ENCODE data around the gene NEIL1. TPM values are rescaled to one million over a fixed set of nuclear protein-coding genes. Genes with fewer than 3 reads are reported as not detected.
"Not testable (repeated sequence)": the region's sequence is repeated elsewhere in the genome, so short reads cannot be mapped to it uniquely, and the experiment has no call there.

NEIL1 gene
- total and polyA plus RNA-seq, 3 experiments from 2014 or later = 2.0 to 2.9 (median 2.3) TPM

DNA sequence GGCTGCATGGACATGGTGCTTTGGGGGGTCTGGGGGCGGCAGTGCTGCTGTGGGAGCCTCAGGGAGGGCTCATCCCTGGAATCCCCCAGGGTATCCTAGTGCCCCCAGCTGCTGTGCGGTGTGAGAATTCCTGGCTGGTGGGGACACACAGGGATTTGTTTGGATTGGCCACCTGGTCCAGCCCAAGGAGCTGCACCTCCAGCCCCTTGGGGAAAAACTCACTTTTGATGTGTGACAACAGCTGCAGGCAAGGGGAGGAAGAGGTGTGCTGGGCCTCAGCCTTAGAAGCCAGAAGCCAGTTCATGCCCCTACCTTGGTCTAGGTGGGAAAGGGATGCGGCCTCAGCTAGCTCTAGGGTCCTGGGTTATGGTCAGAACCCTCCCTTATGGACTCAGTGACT lies 19.3 kb upstream of the NEIL1 start:
- Histone ChIP-seq H3K4me1 (ENCODE audit: insufficient read depth, low read length) (no peaks in the 10 kb centered on the region), H3K27me3 (ENCODE audit: insufficient read depth, low read length, poor library complexity, severe bottlenecking) (no peaks in the 10 kb centered on the region), H3K4me3 (ENCODE audit: low read length) (no peak overlapping the region), H3K27ac (ENCODE audit: low read depth, low read length) (no peak overlapping the region), H3K9me3 (ENCODE audit: low read length) (no peaks in the 10 kb centered on the region), H3K36me3 (ENCODE audit: insufficient read depth, low read length) (no peaks in the 10 kb centered on the region)
- ChIA-PET CTCF (interaction anchor here (1.2 kb wide), 1 partner anchor 40 kb away, joined by 3 read pairs; no protein-coding TSS in a partner anchor), POLR2A (no interaction called here)
- Mint-ChIP-seq H3K36me3 (no peaks in the 10 kb centered on the region), H3K4me1 (no peaks in the 10 kb centered on the region), H3K9me3 (no peaks in the 10 kb centered on the region), H3K4me3 (no peak overlapping the region), H3K27me3 (peaks cover 0 to 8% of the 10 kb centered on the region in 2 donors), H3K27ac (no peak overlapping the region)
- no peak for DNase-seq

DNA sequence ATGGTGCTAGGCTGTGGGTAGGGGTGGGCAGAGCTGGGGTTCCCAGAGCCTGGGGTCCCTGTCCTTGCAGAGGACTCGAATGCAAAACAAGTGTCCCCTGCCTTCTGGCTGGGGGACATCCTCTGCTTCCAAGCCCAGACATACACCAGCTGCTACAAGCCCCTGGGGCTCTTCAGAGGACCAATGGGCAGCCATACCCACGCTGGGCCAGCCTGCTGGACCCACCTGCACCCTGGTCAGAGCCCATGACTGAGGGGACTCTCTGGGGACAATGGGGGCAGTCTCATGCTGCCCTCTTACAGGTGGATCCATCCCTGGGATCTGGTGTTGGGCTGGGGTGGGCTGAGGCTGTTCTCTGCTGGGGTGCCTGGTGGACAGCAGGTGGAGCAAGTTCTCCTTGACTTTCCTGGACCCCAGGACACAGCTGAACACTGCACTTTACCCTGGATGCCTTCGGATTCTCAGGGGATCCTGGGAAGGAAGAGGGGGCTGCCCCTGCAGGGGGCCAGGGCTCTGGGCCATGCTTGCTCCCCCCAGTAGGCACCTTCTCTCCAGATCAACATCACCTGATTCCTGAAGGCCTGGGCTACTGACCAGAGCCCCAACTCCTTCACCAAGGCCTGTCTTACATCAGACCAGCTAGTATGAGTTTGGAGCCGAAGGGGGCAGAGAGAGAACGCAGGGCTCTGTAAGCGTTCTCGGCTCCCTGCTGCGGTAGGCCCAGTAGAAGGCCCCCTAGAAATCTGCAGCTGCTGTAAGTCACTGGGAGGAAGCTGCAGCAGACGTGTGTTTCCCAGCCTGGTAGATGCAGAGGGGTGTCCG lies 18.1 kb upstream of the NEIL1 start:
- H3K4me1 ChIP-seq (ENCODE audit: insufficient read depth, low read length) = no peaks in the 10 kb centered on the region
- Mint-ChIP-seq H3K4me1 (no peaks in the 10 kb centered on the region), H3K9me3 (no peaks in the 10 kb centered on the region), H3K4me3 (no peak overlapping the region), H3K27me3 (peaks cover 0 to 8% of the 10 kb centered on the region in 2 donors), H3K36me3 (no peaks in the 10 kb centered on the region), H3K27ac (no peak overlapping the region)
- H3K4me3 ChIP-seq (ENCODE audit: low read length) = no peak overlapping the region
- H3K9me3 ChIP-seq (ENCODE audit: low read length) = no peaks in the 10 kb centered on the region
- DNase-seq = no peak
- H3K27ac ChIP-seq (ENCODE audit: low read depth, low read length) = no peak overlapping the region
- no peaks in the 10 kb centered on the region for H3K27me3 ChIP-seq (ENCODE audit: insufficient read depth, low read length, poor library complexity, severe bottlenecking)
- CTCF ChIA-PET = no interaction called here
- no peaks in the 10 kb centered on the region for H3K36me3 ChIP-seq (ENCODE audit: insufficient read depth, low read length)
- POLR2A ChIA-PET = no interaction called here

DNA sequence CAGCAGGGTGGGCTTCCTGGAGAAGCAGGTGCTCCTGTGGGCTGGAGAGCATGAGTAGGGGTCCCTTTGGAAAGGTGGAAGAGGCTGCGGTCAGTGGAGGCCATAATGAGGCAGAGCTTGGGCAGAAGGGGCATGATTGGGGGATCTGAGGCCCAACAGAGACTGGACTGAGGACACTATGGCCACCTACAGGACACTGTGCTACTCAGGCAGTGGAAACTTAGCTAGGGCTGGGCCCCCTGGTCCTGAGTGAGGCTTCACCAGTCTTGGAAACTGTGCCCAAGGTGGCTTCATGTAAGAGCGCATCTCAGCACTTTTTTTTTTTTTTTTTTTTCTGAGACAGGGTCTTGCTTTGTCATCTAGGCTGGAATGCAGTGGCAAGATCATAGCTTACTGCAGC lies 17.3 kb upstream of the NEIL1 start:
- CTCF ChIA-PET = no interaction called here
- Mint-ChIP-seq H3K4me3 (peak overlapping the region in 1 of 7 donors; percentile 37), H3K27me3 (peaks cover 0 to 5% of the 10 kb centered on the region in 2 donors), H3K27ac (no peak overlapping the region), H3K36me3 (no peaks in the 10 kb centered on the region), H3K4me1 (no peaks in the 10 kb centered on the region), H3K9me3 (no peaks in the 10 kb centered on the region)
- Histone ChIP-seq H3K27me3 (ENCODE audit: insufficient read depth, low read length, poor library complexity, severe bottlenecking) (no peaks in the 10 kb centered on the region), H3K36me3 (ENCODE audit: insufficient read depth, low read length) (no peaks in the 10 kb centered on the region), H3K4me1 (ENCODE audit: insufficient read depth, low read length) (no peaks in the 10 kb centered on the region), H3K27ac (ENCODE audit: low read depth, low read length) (no peak overlapping the region), H3K9me3 (ENCODE audit: low read length) (no peaks in the 10 kb centered on the region), H3K4me3 (ENCODE audit: low read length) (no peak overlapping the region)
- no peak for DNase-seq
- POLR2A ChIA-PET = interaction anchor here (0.6 kb wide), 1 partner anchor 13 kb away, joined by 3 read pairs; no protein-coding TSS in a partner anchor

DNA sequence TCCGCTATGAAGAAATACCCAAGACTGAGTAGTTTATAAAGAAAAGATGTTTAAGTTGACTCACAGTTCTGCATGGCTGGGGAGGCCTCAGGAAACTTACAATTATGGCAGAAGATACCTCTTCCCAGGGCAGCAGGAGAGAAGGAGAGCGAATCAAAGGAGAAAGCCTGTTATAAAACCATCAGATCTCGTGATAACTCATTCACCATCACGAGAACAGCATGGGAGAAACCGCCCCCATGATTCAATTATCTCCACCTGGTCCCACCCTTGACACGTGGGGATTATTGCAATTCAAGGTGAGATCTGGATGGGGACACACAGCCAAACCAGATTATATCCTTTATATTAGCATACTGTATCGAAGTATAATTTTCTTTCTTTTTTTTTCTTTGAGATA lies 14.7 kb upstream of the NEIL1 start:
- POLR2A ChIA-PET = not testable (repeated sequence)

DNA sequence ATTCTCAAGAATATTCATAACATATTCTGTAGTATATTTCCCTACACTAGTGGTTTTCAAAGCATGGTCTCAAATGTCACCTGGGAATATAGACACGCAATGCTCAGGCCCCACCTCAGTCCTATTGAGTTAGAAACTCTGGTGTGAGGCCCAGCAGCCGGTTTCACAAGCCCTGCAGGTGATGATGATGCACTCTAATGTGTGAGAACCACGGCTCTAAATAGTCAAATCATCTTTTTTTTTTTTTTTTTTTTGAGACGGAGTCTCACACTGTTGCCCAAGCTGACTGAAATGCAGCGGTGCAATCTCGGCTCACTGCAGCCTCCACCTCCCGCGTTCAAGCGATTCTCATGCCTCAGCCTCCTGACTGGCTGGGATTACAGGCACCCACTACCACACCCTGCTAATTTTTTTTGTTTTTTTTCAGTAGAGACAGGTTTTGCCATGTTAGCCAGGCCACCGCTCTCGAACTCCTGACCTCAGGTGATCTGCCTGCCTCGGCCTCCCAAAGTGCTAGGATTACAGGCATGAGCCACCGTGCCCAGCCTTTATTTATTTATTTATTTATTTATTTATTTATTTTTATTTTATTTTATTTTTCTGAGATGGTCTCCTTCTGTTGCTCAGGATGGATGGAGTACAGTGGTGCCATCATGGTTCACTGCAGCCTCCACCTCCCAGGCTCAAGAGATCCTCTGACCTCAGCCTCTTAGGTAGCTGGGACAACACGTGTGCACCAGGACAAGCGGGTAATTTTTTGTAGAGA lies 13.0 kb upstream of the NEIL1 start:
- H3K27ac Mint-ChIP-seq; H3K27me3 Mint-ChIP-seq; H3K4me3 ChIP-seq (ENCODE audit: low read length); H3K27me3 ChIP-seq (ENCODE audit: insufficient read depth, low read length, poor library complexity, severe bottlenecking); DNase-seq; H3K36me3 Mint-ChIP-seq; H3K27ac ChIP-seq (ENCODE audit: low read depth, low read length); POLR2A ChIA-PET; CTCF ChIA-PET; H3K9me3 ChIP-seq (ENCODE audit: low read length); H3K9me3 Mint-ChIP-seq; H3K36me3 ChIP-seq (ENCODE audit: insufficient read depth, low read length): not testable (repeated sequence)
- peaks cover 14% of the 10 kb centered on the region for H3K4me1 ChIP-seq (ENCODE audit: insufficient read depth, low read length)
- peaks cover 19 to 25% (median 22%) of the 10 kb centered on the region in 3 donors for H3K4me1 Mint-ChIP-seq
- peak overlapping the region in 1 of 7 donors; percentile 13 for H3K4me3 Mint-ChIP-seq

More for the DNA sequence above, 14.7 kb upstream of the NEIL1 start:
- DNase-seq; H3K27me3 Mint-ChIP-seq; H3K9me3 ChIP-seq (ENCODE audit: low read length); H3K36me3 ChIP-seq (ENCODE audit: insufficient read depth, low read length); H3K4me3 ChIP-seq (ENCODE audit: low read length); H3K27me3 ChIP-seq (ENCODE audit: insufficient read depth, low read length, poor library complexity, severe bottlenecking); H3K9me3 Mint-ChIP-seq; H3K27ac ChIP-seq (ENCODE audit: low read depth, low read length); H3K36me3 Mint-ChIP-seq; H3K27ac Mint-ChIP-seq; CTCF ChIA-PET: not testable (repeated sequence)
- H3K4me1 Mint-ChIP-seq = peaks cover 18 to 21% (median 20%) of the 10 kb centered on the region in 3 donors
- H3K4me1 ChIP-seq (ENCODE audit: insufficient read depth, low read length) = peaks cover 14% of the 10 kb centered on the region
- peak overlapping the region in 1 of 7 donors; percentile 3 for H3K4me3 Mint-ChIP-seq

DNA sequence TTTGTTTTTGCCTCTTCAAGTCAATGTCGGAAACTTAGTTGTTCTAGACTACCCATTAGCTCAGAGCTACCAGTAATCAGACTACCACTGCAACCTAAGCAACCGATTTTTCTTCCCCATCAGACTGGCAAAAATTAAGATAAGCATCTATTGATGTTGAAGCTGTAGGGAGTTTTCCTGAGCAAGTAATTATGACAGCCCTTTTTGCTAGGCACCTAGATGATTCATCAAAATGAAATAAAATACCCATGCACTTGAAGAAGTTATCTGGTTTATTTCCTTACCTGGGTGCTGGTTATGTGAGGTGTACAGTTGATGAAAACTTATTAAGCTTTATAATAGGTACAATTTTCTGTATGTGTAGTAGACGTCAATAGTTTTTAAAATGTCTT lies 11.5 kb upstream of the NEIL1 start:
- CTCF ChIA-PET = interaction anchor here (1.6 kb wide), 1 partner anchor 32 kb away, joined by 4 read pairs; no protein-coding TSS in a partner anchor
- DNase-seq = no peak
- peak overlapping the region; percentile 74 for H3K4me3 ChIP-seq (ENCODE audit: low read length)
- peaks cover 14% of the 10 kb centered on the region for H3K4me1 ChIP-seq (ENCODE audit: insufficient read depth, low read length)
- H3K27me3 ChIP-seq (ENCODE audit: insufficient read depth, low read length, poor library complexity, severe bottlenecking) = no peaks in the 10 kb centered on the region
- no peaks in the 10 kb centered on the region for H3K36me3 ChIP-seq (ENCODE audit: insufficient read depth, low read length)
- POLR2A ChIA-PET = no interaction called here
- Mint-ChIP-seq H3K4me1 (peaks cover 19 to 25% (median 22%) of the 10 kb centered on the region in 3 donors), H3K27ac (peak overlapping the region; percentile 38 to 98 (median 90)), H3K36me3 (peaks cover 0 to 11% (median 2%) of the 10 kb centered on the region in 3 donors), H3K4me3 (peak overlapping the region; percentile 88 to 97 (median 92)), H3K27me3 (no peaks in the 10 kb centered on the region), H3K9me3 (no peaks in the 10 kb centered on the region)
- H3K27ac ChIP-seq (ENCODE audit: low read depth, low read length) = peak overlapping the region; percentile 57
- H3K9me3 ChIP-seq (ENCODE audit: low read length) = no peaks in the 10 kb centered on the region

DNA sequence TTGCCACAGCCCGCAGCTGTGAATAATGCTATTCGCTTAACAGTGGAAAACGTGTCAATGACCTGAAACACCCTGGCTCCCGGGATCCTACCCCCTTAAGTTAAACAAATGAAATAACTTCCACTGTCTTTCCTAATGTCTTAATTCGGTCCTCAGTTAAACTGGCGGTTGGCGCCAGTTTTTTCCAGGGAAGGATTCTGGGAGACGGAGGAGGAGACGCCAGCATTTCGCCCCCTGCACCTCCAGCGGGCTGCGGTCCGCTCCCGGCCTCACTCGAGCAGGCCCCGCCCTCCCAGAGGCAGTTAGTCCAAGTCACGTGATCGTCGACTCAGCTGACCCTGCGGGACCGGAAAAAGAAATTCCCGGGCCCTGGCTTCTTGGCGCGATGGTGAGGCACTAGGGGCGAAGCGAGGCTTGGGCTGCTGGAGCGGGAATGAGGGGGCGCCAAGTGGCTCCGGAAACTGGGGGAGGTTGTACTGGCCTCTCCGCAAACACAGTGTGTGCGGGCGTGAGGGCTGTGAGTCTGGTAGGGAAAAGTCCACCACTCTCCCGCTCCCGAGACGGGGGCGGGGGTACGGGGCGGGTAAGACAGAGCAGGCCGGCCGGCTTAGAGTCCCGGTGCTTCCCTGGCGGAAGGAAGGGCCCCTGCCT lies 11.0 kb upstream of the NEIL1 start, which contains the start of gene COMMD4:
Gene COMMD4, plus strand, starts transcription at position 359 of the 651 bp plus-strand sequence. Its CDS starts 27 bp downstream, at position 386.
- Histone ChIP-seq H3K36me3 (ENCODE audit: insufficient read depth, low read length) (no peaks in the 10 kb centered on the region), H3K4me1 (ENCODE audit: insufficient read depth, low read length) (peaks cover 14% of the 10 kb centered on the region), H3K27me3 (ENCODE audit: insufficient read depth, low read length, poor library complexity, severe bottlenecking) (no peaks in the 10 kb centered on the region), H3K27ac (ENCODE audit: low read depth, low read length) (peak within 1 kb of the TSS; percentile 57), H3K9me3 (ENCODE audit: low read length) (no peaks in the 10 kb centered on the region), H3K4me3 (ENCODE audit: low read length) (peak within 1 kb of the TSS; percentile 74)
- Mint-ChIP-seq H3K4me3 (peak within 1 kb of the TSS; percentile 88 to 97 (median 92)), H3K9me3 (no peaks in the 10 kb centered on the region), H3K4me1 (peaks cover 19 to 25% (median 22%) of the 10 kb centered on the region in 3 donors), H3K27me3 (no peaks in the 10 kb centered on the region), H3K27ac (peak within 1 kb of the TSS; percentile 79 to 98 (median 92)), H3K36me3 (peaks cover 1 to 12% (median 2%) of the 10 kb centered on the region in 3 donors)
- DNase-seq = peak; percentile 58 to 84 (median 62)
- ChIA-PET CTCF (interaction anchor here (1.6 kb wide), 1 partner anchor 32 kb away, joined by 4 read pairs; no protein-coding TSS in a partner anchor), POLR2A (no interaction called here)

Measured in CD8-positive, alpha-beta memory T cell (primary cell).